HCT116 (cell line): Measurements from ENCODE around the gene CNR2.

ENCODE experiments used
- EGR1 ChIP-seq: IDR thresholded peaks from 2 replicates; pipeline ENCODE4 v1.6.1; 2012; ENCODE audit warnings: low read depth
- EZH2 ChIP-seq: fragments of 200-600 bp; sonication (generic); IDR thresholded peaks from 2 replicates; pipeline ENCODE4 v1.6.1; 2017; ENCODE audit warnings: antibody characterized with exemption, mixed run types
- SIN3A ChIP-seq: IDR thresholded peaks from 2 replicates; pipeline ENCODE4 v1.6.1; 2012; ENCODE audit warnings: low read depth
- TF ChIP-seq, protein P1 (sequence below): IDR thresholded peaks from 2 replicates; pipeline ENCODE4 v1.6.1; 2012; ENCODE audit warnings: low read depth

DNA sequence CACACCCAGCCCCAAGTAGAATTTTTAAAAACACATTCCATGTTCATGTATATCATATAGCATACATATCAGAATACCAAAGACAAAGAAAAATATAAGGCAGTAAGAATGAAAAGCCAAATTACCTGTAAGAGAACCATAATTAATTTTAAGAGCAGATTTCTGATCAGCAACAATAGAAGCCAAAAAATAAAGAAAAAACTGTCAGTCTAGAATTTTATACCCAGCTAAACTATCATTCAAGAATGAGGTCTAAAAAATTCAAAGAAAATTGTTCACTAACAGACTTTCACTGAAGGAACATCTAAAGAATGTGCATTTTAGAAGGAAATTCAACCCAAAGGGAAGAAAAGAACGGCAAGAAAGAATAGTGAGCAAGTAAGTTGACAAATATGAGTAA, 34.5 kb downstream of the CNR2 start:
- TF ChIP-seq SIN3A (no peak), EGR1 (no peak), EZH2 (no peak)
- TF ChIP-seq, protein P1, sequence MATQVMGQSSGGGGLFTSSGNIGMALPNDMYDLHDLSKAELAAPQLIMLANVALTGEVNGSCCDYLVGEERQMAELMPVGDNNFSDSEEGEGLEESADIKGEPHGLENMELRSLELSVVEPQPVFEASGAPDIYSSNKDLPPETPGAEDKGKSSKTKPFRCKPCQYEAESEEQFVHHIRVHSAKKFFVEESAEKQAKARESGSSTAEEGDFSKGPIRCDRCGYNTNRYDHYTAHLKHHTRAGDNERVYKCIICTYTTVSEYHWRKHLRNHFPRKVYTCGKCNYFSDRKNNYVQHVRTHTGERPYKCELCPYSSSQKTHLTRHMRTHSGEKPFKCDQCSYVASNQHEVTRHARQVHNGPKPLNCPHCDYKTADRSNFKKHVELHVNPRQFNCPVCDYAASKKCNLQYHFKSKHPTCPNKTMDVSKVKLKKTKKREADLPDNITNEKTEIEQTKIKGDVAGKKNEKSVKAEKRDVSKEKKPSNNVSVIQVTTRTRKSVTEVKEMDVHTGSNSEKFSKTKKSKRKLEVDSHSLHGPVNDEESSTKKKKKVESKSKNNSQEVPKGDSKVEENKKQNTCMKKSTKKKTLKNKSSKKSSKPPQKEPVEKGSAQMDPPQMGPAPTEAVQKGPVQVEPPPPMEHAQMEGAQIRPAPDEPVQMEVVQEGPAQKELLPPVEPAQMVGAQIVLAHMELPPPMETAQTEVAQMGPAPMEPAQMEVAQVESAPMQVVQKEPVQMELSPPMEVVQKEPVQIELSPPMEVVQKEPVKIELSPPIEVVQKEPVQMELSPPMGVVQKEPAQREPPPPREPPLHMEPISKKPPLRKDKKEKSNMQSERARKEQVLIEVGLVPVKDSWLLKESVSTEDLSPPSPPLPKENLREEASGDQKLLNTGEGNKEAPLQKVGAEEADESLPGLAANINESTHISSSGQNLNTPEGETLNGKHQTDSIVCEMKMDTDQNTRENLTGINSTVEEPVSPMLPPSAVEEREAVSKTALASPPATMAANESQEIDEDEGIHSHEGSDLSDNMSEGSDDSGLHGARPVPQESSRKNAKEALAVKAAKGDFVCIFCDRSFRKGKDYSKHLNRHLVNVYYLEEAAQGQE, result no peak
